Measurements from ENCODE around the gene CXCL5. TPM values are rescaled to one million over a fixed set of nuclear protein-coding genes. Genes with fewer than 3 reads are reported as not detected.

Gene CXCL5
- total RNA-seq, 2 donors from 2014 or later: 0.13 to 1.0 TPM

DNA sequence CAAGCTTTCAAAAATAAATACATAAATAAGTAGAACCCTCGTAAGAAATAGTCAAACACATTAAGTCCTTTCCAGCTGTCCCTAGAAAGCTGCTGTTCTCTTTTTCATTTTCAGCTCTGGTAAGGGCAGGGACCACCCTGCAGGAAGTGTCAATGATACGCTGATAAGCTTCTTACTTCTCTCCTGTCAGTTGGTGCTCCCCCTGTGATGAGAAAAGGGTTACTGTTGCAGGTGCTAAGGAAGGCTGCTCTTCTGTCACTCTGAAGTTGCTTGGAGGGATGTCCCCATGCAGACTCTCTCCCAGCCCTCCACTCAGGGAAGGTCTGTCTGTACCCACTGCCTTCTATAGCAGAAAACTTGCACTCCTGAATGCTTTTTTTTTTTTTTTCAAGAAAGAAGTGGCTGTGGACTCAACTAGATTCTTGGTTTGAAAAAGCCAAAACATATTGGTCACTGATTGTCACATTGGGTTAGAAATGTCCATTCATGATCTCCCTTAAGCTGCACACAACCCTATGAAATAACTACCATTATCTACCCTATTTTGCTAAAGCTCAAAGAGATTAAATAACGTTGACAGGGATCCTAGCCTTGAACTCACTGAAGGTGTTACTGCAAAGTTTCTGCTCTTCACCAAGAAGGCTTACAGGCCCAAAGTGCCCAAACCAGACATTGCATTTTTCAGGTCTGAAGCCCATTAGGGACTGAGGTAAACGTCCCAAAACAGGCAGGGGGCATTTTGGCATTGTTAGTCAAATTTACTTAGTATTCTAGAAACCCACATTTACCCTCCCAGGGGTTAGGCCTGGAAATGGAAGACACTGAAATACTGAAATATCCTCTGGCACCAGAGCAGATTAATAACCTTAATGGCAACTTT lies 38.8 kb upstream of the CXCL5 start:
- H3K4me3 ChIP-seq: peak overlapping the region; percentile 59
- intact Hi-C loops (cut with DNase I): loop anchor here (5.0 kb wide), 1 partner anchor 170 kb away; the partner anchor contains the start of gene CXCL1
- no peaks in the 10 kb centered on the region for H3K27me3 ChIP-seq
- no peaks in the 10 kb centered on the region for H3K9me3 ChIP-seq
- peak overlapping the region; percentile 68 for H3K27ac ChIP-seq
- H3K9ac ChIP-seq (ENCODE audit: low read depth in 2 of 2, low read length in 2 of 2): peak overlapping the region; percentile 54 to 89
- no peaks in the 10 kb centered on the region for H3K4me1 ChIP-seq
- TF ChIP-seq, protein P1, sequence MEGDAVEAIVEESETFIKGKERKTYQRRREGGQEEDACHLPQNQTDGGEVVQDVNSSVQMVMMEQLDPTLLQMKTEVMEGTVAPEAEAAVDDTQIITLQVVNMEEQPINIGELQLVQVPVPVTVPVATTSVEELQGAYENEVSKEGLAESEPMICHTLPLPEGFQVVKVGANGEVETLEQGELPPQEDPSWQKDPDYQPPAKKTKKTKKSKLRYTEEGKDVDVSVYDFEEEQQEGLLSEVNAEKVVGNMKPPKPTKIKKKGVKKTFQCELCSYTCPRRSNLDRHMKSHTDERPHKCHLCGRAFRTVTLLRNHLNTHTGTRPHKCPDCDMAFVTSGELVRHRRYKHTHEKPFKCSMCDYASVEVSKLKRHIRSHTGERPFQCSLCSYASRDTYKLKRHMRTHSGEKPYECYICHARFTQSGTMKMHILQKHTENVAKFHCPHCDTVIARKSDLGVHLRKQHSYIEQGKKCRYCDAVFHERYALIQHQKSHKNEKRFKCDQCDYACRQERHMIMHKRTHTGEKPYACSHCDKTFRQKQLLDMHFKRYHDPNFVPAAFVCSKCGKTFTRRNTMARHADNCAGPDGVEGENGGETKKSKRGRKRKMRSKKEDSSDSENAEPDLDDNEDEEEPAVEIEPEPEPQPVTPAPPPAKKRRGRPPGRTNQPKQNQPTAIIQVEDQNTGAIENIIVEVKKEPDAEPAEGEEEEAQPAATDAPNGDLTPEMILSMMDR (IDR thresholded peaks at IDR 0.05): no peak
- DNase-seq: peak; percentile 55
- no peaks in the 10 kb centered on the region for H3K36me3 ChIP-seq

DNA sequence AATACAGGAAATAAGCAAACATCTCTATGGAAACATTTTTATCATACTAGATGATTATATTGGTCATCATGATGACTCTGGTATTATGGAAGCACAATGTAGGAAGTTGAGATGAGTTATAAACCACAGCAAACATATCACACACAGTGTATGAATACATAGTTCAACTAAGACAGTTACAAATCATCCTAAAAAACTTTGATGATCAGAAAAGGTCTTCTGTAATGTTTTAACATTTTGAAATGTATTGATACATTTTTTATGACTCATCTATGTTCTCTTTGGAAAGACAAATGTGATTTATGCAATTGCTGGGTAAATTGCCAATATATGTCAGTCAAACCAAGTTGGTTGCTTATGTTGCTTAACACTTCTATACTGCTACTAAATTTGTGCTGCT lies 35.3 kb upstream of the CXCL5 start:
- Histone ChIP-seq H3K4me1 (no peaks in the 10 kb centered on the region), H3K9ac (ENCODE audit: low read depth in 2 of 2, low read length in 2 of 2) (no peak overlapping the region), H3K27me3 (no peaks in the 10 kb centered on the region), H3K36me3 (no peaks in the 10 kb centered on the region), H3K9me3 (no peaks in the 10 kb centered on the region), H3K4me3 (no peak overlapping the region), H3K27ac (peak overlapping the region; percentile 38)
- intact Hi-C loops (cut with DNase I): no loop called here
- no peak for DNase-seq
- TF ChIP-seq, protein P1 (IDR thresholded peaks at IDR 0.05): no peak

DNA sequence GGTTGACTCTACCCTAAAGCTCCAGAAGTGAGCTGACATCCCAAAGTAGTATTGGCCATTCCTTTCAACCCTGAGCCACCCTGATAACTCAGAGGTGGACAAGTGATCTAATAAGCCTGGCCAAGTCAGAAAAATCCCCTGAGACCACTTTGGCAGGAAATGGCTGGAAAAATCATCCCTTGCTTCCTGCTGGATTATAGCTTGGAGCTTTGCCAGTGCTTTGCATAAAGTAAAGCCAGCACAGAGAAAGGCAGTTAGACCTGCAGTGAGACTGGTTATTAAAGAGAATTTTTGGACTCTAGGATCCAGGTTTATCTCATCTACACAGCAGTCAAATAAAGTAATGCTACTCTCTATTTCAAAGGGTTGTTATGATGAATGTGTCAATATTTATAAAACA lies 33.6 kb upstream of the CXCL5 start:
- intact Hi-C loops (cut with DNase I): no loop called here
- Histone ChIP-seq H3K27me3 (no peaks in the 10 kb centered on the region), H3K9ac (ENCODE audit: low read depth in 2 of 2, low read length in 2 of 2) (peak overlapping the region in 1 of 2 donors; percentile 49), H3K4me3 (no peak overlapping the region), H3K9me3 (no peaks in the 10 kb centered on the region), H3K4me1 (no peaks in the 10 kb centered on the region), H3K27ac (peak overlapping the region; percentile 51), H3K36me3 (no peaks in the 10 kb centered on the region)
- TF ChIP-seq, protein P1 (IDR thresholded peaks at IDR 0.05): no peak
- DNase-seq: peak; percentile 60

DNA sequence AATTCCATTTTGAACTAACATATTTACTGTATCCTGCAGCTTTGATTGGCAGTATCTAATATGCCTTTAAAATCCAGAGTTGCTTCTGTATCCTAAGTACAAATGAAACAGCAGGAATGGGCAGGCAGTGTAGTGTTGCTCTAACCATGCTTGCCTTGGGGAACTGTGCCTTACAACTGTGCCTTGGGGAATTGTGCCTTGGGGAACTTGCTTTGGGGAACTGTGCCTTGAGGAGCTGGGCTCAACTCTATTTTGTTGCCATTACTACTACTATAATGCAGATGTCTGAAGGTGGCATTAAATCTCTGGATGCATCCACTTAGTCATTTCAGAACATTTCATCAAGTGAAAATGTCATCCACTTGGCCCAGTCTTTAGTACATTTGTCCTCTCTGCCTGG lies 33.1 kb upstream of the CXCL5 start:
- H3K9me3 ChIP-seq: no peaks in the 10 kb centered on the region
- peak overlapping the region; percentile 51 for H3K27ac ChIP-seq
- DNase-seq: no peak
- TF ChIP-seq, protein P1 (IDR thresholded peaks at IDR 0.05): no peak
- no peaks in the 10 kb centered on the region for H3K27me3 ChIP-seq
- H3K9ac ChIP-seq (ENCODE audit: low read depth in 2 of 2, low read length in 2 of 2): peak overlapping the region in 1 of 2 donors; percentile 49
- no peaks in the 10 kb centered on the region for H3K36me3 ChIP-seq
- intact Hi-C loops (cut with DNase I): no loop called here
- H3K4me3 ChIP-seq: no peak overlapping the region
- H3K4me1 ChIP-seq: no peaks in the 10 kb centered on the region

DNA sequence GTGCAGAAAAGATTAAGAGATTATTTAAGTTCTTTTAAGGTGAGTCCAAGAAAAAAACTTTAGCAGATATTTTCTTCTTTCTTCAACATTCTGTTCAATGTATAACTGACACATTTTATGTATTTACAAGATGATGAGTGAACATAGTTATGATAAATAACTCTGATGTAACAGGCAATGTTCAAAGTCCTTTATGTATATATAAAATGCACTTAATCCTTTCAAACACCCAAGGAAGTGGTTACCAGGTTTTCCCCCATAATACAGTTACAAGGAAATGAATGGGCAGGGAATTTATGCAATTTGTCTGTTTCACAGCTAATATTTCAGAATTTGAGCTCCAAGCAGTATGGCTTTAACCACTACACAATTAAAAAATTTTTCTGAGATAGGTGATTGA lies 31.8 kb upstream of the CXCL5 start:
- no peaks in the 10 kb centered on the region for H3K4me1 ChIP-seq

More for the DNA sequence above, 31.8 kb upstream of the CXCL5 start:
- no peaks in the 10 kb centered on the region for H3K27me3 ChIP-seq
- no peak overlapping the region for H3K9ac ChIP-seq (ENCODE audit: low read depth in 2 of 2, low read length in 2 of 2)
- no peaks in the 10 kb centered on the region for H3K9me3 ChIP-seq
- intact Hi-C loops (cut with DNase I): no loop called here
- no peak for DNase-seq
- TF ChIP-seq, protein P1 (IDR thresholded peaks at IDR 0.05): no peak
- H3K27ac ChIP-seq: no peak overlapping the region
- no peaks in the 10 kb centered on the region for H3K36me3 ChIP-seq
- no peak overlapping the region for H3K4me3 ChIP-seq
